Left hindlimb (tissue), 1 donor: ENCODE measurements around the gene GINM1.
A peak's percentile ranks its signal among the peaks of the same experiment; 100 is the strongest.

Experiments used
- DNase-seq: peaks from one replicate; pipeline ENCODE4 v3.0.0-alpha.2; 2018

GINM1 gene, protein sequence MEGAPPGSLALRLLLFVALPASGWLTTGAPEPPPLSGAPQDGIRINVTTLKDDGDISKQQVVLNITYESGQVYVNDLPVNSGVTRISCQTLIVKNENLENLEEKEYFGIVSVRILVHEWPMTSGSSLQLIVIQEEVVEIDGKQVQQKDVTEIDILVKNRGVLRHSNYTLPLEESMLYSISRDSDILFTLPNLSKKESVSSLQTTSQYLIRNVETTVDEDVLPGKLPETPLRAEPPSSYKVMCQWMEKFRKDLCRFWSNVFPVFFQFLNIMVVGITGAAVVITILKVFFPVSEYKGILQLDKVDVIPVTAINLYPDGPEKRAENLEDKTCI

DNA sequence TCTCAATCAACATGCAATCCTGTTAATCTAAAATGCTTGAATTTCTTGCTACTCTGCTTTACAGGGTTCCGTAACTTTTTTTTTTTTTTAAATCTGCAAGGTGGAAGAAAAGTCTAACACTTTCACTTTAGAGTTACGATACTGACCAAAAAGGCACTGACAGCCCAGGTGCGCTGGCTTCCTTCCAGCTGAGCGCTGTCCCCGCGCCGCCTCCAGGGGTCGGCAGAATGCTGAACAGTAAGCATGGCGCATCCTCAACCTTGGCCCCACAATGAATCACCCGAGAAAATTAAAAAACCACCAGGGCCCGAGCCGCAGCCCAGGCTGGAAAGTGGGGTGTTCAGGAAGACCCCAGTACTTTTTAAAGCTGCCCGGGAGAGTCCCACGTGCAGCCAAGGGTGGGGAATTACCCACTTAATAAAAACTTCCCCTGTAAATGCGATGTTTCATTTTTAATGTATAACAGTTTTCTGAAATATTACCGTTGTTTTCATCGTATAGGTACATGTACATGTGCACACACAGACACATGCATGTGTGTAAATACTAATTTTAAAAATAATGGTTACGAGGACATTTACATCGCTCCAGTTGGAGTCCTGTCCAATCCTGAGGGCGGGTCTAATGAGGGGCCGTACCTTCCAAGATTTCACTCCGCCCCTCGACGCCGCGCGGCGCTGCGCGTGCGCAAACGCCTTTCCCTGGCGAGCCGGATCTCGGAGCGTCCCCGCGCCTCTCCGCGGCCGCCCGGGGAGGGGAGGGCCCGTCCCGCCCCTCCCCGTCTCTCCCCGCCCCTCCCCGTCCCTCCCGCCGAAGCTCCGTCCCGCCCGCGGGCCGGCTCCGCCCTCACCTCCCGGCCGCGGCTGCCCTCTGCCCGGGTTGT is at the start of gene GINM1:
Gene GINM1, plus strand, starts transcription at position 849 of the 883 bp plus-strand sequence. CDS start 40 bp downstream, outside the sequence.
- peak; percentile 97 for DNase-seq

- DNase-seq: no peak
These were observed 36.5 kb upstream of the GINM1 start for GRCh38 chr6:149529650-149530049.

- no peak for DNase-seq
These were observed 31.4 kb upstream of the GINM1 start for GRCh38 chr6:149534742-149535141.

- no peak for DNase-seq
These were observed 25.0 kb upstream of the GINM1 start for GRCh38 chr6:149541139-149541538.

GRCh38 chr6:149544646-149545257 is 21.4 kb upstream of the GINM1 start:
- DNase-seq: no peak

GRCh38 chr6:149545258-149545753 is 20.9 kb upstream of the GINM1 start:
- DNase-seq: peak; percentile 80

- DNase-seq: peak; percentile 98
These were observed 20.3 kb upstream of the GINM1 start, which contains the start of gene PPIL4 for GRCh38 chr6:149545754-149546471. Gene PPIL4, minus strand, starts transcription at chr6:149546043. Its CDS starts 38 bp downstream, at chr6:149546005.

GRCh38 chr6:149551920-149552319 is 14.3 kb upstream of the GINM1 start:
- no peak for DNase-seq

- DNase-seq: no peak
These were observed 8.1 kb upstream of the GINM1 start for GRCh38 chr6:149558029-149558428.

DNA sequence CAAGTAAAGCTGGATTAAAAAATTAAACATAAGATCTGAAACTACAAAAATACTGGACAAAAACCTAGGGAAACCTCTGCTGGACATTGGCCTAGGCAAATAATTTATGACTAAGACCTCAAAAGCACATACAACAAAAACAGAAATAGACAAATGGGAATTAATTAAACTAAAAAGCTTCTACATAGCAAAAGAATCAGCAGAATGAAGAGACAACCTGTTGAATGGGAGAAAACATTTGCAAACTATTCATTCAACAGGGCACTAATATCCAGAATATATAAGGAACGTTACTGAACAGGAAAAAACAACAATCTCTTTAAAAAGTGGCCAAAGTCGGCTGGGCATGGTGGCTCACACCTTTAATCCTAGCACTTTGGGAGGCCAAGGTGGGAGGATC is 6.8 kb upstream of the GINM1 start:
- DNase-seq: no peak

GRCh38 chr6:149560736-149561135 is 5.4 kb upstream of the GINM1 start:
- no peak for DNase-seq

DNA sequence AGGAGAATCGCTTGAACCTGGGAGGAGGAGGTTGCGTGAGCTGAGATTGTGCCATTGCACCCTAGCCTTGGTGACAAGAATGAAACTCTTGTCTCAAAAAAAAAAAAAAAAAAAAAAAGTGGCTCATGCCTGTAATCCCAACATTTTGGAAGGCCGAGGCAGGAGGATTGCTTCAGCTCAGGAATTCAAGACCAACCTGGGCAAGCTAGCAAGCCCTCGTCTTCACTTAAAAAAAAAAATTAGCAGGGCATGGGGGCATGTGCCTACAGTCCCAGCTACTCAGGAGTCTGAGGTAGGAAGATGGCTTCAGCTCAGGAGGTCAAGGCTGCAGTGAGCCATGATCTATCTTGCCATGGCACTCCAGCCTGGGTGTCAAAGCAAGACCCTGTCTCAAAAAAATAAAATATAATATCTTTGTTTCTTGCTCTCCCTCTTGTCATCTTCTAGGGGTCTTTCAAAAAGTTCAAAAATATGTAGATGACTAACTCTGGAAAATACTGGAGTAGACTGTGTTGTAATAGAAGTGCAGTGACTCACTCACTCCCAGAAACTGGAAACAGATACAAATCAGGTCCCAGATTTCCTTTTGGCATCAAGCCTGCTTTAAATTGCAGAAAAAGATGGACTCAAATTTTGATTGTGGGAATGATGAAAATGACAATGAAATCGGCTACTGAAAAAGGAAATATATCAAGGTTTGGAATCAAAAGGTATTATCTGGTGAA is 2.8 kb upstream of the GINM1 start:
- DNase-seq: no peak

DNA sequence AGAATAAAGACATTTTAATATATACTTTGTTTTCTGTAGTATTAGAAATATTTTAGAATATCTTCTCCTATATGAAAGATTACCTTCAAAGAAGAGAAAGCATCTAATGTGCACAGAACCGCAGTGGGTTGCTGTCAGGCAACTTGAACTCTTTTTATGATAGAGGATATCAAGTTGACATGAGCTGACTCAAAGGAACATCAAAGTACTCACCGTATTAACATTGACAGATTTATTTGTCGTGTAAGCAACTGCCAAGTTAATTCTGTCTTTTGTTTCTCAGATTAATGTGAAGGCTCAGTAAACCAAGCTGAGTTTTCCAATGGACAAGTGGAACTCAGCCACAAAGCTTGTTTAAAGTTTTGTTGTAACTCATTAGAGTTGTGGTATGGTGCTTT is 2.2 kb upstream of the GINM1 start:
- no peak for DNase-seq

- DNase-seq: peak; percentile 63
These were observed 427 bp downstream of the GINM1 start for GRCh38 chr6:149566410-149567193.

DNA sequence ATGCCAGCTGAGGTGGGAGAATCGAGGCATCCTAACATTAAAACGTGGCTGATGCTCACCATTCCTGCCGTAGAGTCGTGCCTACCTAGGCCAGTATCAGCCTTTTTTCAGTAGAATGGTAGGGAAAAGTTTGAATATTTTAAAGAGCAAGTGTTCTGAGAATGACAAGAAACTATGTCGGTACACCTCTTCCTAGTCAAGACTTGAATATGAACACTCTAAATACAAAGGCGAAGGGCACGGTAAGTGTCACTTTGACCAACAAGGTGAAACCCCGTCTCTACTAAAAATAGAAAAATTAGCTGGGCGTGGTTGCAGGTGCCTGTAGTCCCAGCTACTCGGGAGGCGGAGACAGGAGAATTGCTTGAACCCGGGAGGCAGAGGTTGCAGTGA is 1.0 kb downstream of the GINM1 start:
- no peak for DNase-seq

- no peak for DNase-seq
These were observed 1.9 kb downstream of the GINM1 start for GRCh38 chr6:149567945-149568585.

DNA sequence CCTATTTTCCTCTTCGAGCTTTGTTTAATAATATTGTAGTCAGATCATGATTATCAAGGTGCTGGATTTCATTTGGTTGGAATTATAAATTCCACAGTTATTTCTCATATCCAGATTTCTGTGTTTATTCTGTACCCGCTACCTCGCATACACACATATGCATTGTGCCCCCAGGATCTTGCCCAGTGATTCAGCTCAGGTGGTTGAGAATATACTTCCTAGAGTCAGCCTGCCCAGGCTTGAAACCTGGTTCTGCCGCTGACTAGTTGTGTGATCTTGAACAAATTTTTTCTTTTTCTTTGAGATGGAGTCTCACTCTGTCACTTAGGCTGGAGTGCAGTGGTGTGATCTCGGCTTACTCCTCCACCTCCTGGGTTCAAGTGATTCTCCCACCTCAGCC is 14.7 kb downstream of the GINM1 start:
- no peak for DNase-seq

GRCh38 chr6:149581349-149581748 is 15.2 kb downstream of the GINM1 start:
- DNase-seq: no peak

DNA sequence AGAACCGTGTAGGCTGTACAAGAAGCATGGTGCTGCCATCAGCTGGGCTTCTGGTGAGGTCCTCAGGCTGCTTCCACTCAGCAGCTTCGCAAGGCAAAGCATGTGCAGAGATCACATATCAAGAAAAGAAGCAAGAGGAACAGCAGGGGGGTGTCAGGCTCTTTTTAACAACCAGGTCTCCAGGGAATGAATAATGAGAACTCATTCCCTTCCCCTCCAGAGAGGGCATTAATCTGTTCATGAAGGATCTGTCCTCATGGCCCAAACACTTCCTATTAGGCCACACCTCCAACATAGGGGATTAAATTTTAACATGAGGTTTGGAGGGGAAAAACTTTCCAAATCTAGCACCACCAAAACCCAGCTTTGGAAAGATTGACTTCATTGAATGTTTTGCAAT is 20.0 kb downstream of the GINM1 start:
- DNase-seq: no peak

- DNase-seq: no peak
These were observed 26.8 kb downstream of the GINM1 start for GRCh38 chr6:149592983-149593382.

DNA sequence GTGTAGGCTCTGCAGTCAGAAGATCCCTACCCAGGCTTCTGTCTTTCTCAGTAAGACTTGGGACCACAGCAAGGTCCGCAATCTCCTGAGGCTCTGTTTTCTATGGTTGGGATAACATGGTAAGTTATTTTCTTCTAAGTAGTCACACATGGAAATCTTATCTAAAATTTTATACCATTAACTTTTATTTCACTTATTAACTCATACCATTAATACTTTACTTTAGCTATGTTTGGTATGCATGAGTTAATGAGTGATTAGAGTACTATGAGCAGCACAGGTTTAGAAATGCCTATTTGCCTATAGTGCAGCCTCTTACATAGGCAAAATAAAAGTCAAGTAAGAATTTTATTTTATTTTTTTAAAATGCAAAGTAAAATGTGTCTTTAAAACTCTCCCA is 27.2 kb downstream of the GINM1 start:
- no peak for DNase-seq
